ENCODE results near the gene PDCD4.

- TF ChIP-seq CHD2 (IDR thresholded peaks at IDR 0.05; ENCODE audit: low read length, partially characterized antibody) (no peak), REST (IDR thresholded peaks at IDR 0.05; ENCODE audit: low read depth, low read length) (no peak), CTCF (IDR thresholded peaks at IDR 0.05) (no peak)
These were observed 19.4 kb upstream of the PDCD4 start for GRCh38 chr10:110852255-110852896.

Data from SK-N-SH (cell line).